ENCODE results near the gene UGT1A3.
"Not testable (repeated sequence)": the region's sequence is repeated elsewhere in the genome, so short reads cannot be mapped to it uniquely, and the experiment has no call there.

UGT1A3 gene

GRCh38 chr2:233705911-233706506 is 22.8 kb upstream of the UGT1A3 start:
- peak overlapping the region in 7 of 21 experiments; percentile 14 to 62 (median 46) for H3K27ac ChIP-seq
- H3K4me3 ChIP-seq = no peak overlapping the region

GRCh38 chr2:233706720-233707119 is 22.1 kb upstream of the UGT1A3 start:
- H3K4me3 ChIP-seq = no peak overlapping the region

GRCh38 chr2:233707940-233708644 is 20.8 kb upstream of the UGT1A3 start:
- H3K4me3 ChIP-seq = no peak overlapping the region
- peak overlapping the region in 3 of 21 experiments; percentile 14 to 54 (median 47) for H3K27ac ChIP-seq

More at GRCh38 chr2:233706720-233707119, 22.1 kb upstream of the UGT1A3 start:
- H3K27ac ChIP-seq = peak overlapping the region in 2 of 21 experiments; percentile 46 to 62

- peak overlapping the region in 3 of 21 experiments; percentile 14 to 47 (median 29) for H3K27ac ChIP-seq
- no peak overlapping the region for H3K4me3 ChIP-seq
These were observed 19.9 kb upstream of the UGT1A3 start for GRCh38 chr2:233708942-233709341.

- no peak overlapping the region for H3K4me3 ChIP-seq
- H3K27ac ChIP-seq = no peak overlapping the region
These were observed 17.4 kb upstream of the UGT1A3 start for GRCh38 chr2:233711312-233712008.

- Histone ChIP-seq H3K4me3 (no peak within 1 kb of the TSS), H3K27ac (no peak within 1 kb of the TSS)
These were observed 16.1 kb upstream of the UGT1A3 start, which contains the start of gene UGT1A5 for GRCh38 chr2:233712611-233713261. Gene UGT1A5, plus strand, starts transcription at chr2:233712907. Its CDS starts 85 bp downstream, at chr2:233712992.

- no peak overlapping the region for H3K4me3 ChIP-seq
- no peak overlapping the region for H3K27ac ChIP-seq
These were observed 15.6 kb upstream of the UGT1A3 start for GRCh38 chr2:233713262-233713615.

GRCh38 chr2:233714121-233714520 is 14.7 kb upstream of the UGT1A3 start:
- no peak overlapping the region for H3K27ac ChIP-seq
- no peak overlapping the region for H3K4me3 ChIP-seq

- Histone ChIP-seq H3K4me3 (no peak within 1 kb of the TSS), H3K27ac (no peak within 1 kb of the TSS)
These were observed 10.3 kb upstream of the UGT1A3 start, which contains the start of gene UGT1A4 for GRCh38 chr2:233718552-233718951. Gene UGT1A4, plus strand, starts transcription at chr2:233718736. Its CDS starts 85 bp downstream, at chr2:233718821.

GRCh38 chr2:233736868-233737653 is 8.2 kb downstream of the UGT1A3 start:
- H3K27ac ChIP-seq, H3K4me3 ChIP-seq: not testable (repeated sequence)

GRCh38 chr2:233740870-233741269 is 12.0 kb downstream of the UGT1A3 start:
- Histone ChIP-seq H3K4me3 (no peak overlapping the region), H3K27ac (no peak overlapping the region)

- Histone ChIP-seq H3K4me3 (no peak overlapping the region), H3K27ac (no peak overlapping the region)
These were observed 14.8 kb downstream of the UGT1A3 start for GRCh38 chr2:233743464-233744259.

GRCh38 chr2:233745073-233745755 is 16.4 kb downstream of the UGT1A3 start:
- H3K4me3 ChIP-seq = no peak overlapping the region
- H3K27ac ChIP-seq = no peak overlapping the region

- H3K27ac ChIP-seq = not testable (repeated sequence)
These were observed 17.0 kb downstream of the UGT1A3 start for GRCh38 chr2:233745838-233746237.

GRCh38 chr2:233746475-233747282 is 17.8 kb downstream of the UGT1A3 start:
- Histone ChIP-seq H3K27ac (no peak overlapping the region), H3K4me3 (no peak overlapping the region)

More at GRCh38 chr2:233745838-233746237, 17.0 kb downstream of the UGT1A3 start:
- not testable (repeated sequence) for H3K4me3 ChIP-seq

- no peak overlapping the region for H3K4me3 ChIP-seq
- no peak overlapping the region for H3K27ac ChIP-seq
These were observed 18.4 kb downstream of the UGT1A3 start for GRCh38 chr2:233747283-233747544.

- not testable (repeated sequence) for H3K27ac ChIP-seq, H3K4me3 ChIP-seq
These were observed 21.8 kb downstream of the UGT1A3 start for GRCh38 chr2:233750689-233751088.

All from skin epidermis (tissue), 12 donors.